Stimulated activated naive CD8-positive, alpha-beta T cell treated with anti-CD3 and anti-CD28 coated beads, Interleukin-15, Interleukin-2, amounts not matched to agents 100 ng/mL and 50 ng/mL, for 24 hours (primary cell): Measurements from ENCODE around the gene IDH2.
"Not testable (repeated sequence)": the region's sequence is repeated elsewhere in the genome, so short reads cannot be mapped to it uniquely, and the experiment has no call there.

ENCODE experiments used
- H3K27ac Mint-ChIP-seq: one replicate; pipeline ENCODE4 v1.8.0; 2021; ENCODE audit warnings: mild to moderate bottlenecking, mixed read lengths
- H3K27me3 Mint-ChIP-seq: one replicate; pipeline ENCODE4 v1.8.0; 2021; ENCODE audit warnings: mixed read lengths
- H3K36me3 Mint-ChIP-seq: one replicate; pipeline ENCODE4 v1.8.0; 2021; ENCODE audit warnings: low read depth, mixed read lengths
- H3K4me1 Mint-ChIP-seq: one replicate; pipeline ENCODE4 v1.8.0; 2021; ENCODE audit warnings: low read depth, mixed read lengths
- H3K4me3 Mint-ChIP-seq: one replicate; pipeline ENCODE4 v1.8.0; 2021; ENCODE audit warnings: mild to moderate bottlenecking, mixed read lengths
- H3K9me3 Mint-ChIP-seq: one replicate; pipeline ENCODE4 v1.8.0; 2021; ENCODE audit warnings: mixed read lengths

IDH2 gene

DNA sequence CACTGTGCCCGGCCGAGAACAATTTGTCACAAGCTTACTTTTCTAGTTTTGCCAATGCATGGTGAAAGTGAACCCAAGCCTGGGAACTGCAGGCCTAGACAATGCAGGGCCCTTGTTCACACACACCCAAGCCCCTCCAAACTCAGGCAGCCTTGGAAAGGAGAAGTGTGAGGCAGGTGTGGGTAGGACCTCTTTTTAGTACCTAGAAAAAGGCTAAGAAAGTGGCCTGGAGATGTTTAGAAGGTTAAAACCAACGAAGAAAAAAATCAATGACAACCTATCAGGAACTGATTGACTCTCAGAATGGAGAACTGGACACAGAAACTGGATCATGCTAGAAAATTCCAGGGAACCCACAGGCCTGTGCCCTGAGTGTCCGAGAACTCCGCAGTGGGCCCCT lies 18.8 kb downstream of the IDH2 start:
- Mint-ChIP-seq H3K4me3 (no peak overlapping the region), H3K27ac (no peak overlapping the region), H3K27me3 (no peaks in the 10 kb centered on the region), H3K9me3 (no peaks in the 10 kb centered on the region), H3K4me1 (peaks cover 12% of the 10 kb centered on the region), H3K36me3 (peaks cover 23% of the 10 kb centered on the region)

DNA sequence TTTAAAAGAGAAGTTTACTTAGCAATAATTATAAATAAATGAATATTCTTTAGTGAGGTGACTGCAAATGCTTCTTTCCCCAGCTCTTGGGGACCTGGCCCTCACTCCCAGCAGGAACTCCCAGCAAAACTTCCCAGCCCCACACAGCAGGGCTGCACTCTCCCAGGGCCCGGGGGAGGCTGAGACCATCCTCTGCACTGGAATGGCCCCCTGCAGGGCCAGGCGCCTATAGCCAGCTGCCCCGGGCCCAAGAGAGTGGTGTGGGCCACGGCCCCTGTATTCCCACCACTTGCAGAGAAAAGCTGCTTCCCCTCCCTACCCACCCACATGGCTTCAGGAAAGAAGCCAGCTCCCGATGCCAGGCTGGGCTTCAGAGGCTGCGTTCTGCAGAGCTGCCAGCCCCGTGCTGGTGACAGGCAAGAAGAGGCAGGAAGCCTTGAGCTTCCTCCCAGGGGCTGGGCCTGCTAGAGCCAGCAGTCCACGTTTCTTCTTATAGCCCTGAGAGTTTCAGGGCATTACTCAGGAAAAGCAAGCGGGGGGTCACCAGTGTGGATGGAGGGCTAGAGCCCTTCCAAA lies 20.0 kb downstream of the IDH2 start:
- Mint-ChIP-seq H3K36me3 (peaks cover 21% of the 10 kb centered on the region), H3K4me1 (peaks cover 11% of the 10 kb centered on the region), H3K4me3 (no peak overlapping the region), H3K27me3 (no peaks in the 10 kb centered on the region), H3K27ac (no peak overlapping the region), H3K9me3 (no peaks in the 10 kb centered on the region)

DNA sequence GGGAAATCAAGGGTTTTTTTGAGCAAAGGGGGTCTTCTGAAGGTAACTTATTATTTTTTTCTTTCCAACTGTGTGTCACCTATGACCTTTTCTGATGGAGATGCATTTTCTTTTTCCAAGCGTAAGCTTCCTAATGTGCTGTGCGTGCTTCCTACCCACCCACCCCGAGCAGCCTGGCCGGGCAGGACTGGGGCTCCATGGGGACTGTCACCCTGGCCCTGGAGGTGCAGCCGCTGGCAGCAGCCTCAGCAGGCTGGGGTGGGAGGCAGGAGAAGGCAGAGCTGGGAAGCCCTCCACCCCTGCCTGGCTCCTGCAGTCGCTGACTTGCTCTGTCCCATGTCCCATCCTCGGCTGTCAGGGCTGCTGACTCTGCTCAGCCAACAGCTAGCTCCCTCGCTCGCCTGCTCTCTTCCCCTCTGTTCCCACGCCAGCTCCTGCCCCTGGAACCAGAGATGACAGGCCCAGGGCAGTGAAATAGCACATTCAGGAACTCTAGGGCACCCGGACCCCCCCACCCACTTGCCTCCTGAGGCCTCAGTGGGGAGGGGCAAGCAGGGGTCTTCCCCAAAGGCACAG lies 21.4 kb downstream of the IDH2 start:
- Mint-ChIP-seq H3K4me1 (peaks cover 6% of the 10 kb centered on the region), H3K36me3 (peaks cover 17% of the 10 kb centered on the region), H3K27ac (no peak overlapping the region), H3K27me3 (no peaks in the 10 kb centered on the region), H3K4me3 (no peak overlapping the region), H3K9me3 (no peaks in the 10 kb centered on the region)

DNA sequence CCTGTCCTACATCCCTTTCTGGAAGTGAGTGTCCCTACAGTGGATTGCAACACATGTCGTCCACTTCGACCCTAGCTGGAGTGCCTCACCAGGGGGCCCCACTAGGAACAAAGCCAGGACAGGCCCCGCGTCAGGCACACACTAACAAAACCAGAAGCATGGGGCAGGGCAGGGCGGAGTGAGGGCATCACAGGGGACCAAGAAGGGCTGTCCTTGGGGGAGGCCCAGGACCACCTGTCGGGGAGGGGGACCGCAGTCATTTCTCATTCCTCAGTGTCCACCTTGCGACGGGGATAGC lies 21.9 kb downstream of the IDH2 start:
- Mint-ChIP-seq H3K27me3 (no peaks in the 10 kb centered on the region), H3K4me1 (peaks cover 11% of the 10 kb centered on the region), H3K36me3 (peaks cover 17% of the 10 kb centered on the region), H3K27ac (no peak overlapping the region), H3K9me3 (no peaks in the 10 kb centered on the region), H3K4me3 (no peak overlapping the region)

DNA sequence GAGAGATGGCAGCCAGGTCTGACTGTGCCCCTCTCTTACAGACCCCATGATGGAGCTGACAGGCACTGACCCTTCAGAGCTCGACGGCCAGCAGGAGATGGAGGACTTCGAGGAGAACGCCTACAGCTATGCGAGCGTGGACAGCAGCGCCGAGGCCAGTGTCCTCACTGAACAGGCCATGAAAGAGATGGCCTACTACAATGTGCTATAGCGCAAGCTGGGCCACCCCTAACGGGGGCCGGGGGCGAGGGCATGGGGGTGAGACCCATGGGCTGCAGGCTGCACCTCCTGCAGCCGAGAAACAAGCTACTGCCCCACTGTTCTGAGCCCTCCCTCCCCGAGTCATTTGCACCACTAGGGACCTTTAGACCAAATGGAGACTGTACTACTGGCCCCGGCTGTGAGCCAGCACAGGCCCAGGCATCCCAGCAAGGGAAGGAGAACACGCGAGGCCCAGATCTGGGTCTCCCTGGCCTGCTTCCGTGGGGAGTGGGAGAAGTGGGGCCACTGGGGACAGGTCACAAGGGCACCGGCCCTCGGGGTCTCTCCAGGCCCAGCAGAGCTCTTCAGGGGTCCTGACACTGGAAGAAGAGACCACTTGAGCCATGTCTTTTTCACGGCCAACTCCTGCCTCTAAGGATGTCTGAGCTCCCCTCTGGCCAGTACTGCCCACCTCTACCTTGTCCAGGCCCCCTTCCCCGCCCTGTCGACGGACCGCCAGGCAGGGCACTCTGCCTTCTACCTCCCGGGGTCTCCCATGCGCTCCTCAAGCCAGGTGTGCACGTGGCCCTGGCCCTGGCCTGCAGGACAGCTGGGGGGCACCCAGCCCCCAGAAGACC lies 22.4 kb downstream of the IDH2 start:
- H3K9me3 Mint-ChIP-seq: no peaks in the 10 kb centered on the region
- H3K4me3 Mint-ChIP-seq: no peak overlapping the region
- no peak overlapping the region for H3K27ac Mint-ChIP-seq
- no peaks in the 10 kb centered on the region for H3K27me3 Mint-ChIP-seq
- peaks cover 17% of the 10 kb centered on the region for H3K36me3 Mint-ChIP-seq
- H3K4me1 Mint-ChIP-seq: peaks cover 12% of the 10 kb centered on the region

DNA sequence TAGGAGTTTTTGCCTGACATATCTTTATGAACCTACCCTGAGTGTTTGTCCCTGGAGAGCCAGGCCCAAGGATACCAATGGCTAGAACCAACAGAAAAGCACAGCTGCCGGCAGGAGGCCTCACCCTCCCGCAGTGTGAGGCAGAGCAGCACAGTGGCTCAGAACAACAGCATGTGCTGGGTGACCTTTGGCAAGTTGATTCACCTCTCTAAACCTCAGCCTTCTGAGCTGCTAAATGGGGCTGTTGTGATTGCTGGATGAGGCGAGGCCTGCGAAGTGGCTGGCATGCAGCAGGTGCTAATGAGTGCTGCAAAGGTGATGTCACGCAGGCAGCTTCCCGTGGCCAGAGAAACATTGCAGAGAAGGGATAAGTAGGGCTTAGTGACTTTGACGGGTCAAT lies 23.3 kb downstream of the IDH2 start:
- H3K27ac Mint-ChIP-seq: no peak overlapping the region
- no peaks in the 10 kb centered on the region for H3K27me3 Mint-ChIP-seq
- H3K36me3 Mint-ChIP-seq: peaks cover 17% of the 10 kb centered on the region
- H3K4me1 Mint-ChIP-seq: peaks cover 12% of the 10 kb centered on the region
- H3K9me3 Mint-ChIP-seq: no peaks in the 10 kb centered on the region
- H3K4me3 Mint-ChIP-seq: no peak overlapping the region

DNA sequence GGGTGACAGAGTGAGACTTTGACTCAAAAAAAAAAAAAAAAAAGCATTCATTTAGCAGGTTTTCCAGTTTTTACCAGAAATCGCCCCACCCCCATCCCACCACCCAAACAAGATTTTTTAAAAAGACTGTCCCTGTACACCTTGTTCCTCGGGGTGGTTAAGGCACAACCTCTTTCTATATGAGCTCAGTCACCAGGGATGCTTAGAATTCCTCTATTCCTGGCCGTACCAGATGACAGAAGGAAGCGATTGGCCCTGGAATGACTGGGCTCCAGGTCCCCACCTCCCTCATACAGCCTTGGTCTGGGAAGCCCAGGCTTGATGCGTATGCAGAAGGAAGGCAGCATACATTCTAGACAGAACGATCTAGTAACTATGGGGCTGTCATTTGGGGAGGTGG lies 25.6 kb downstream of the IDH2 start:
- Mint-ChIP-seq H3K36me3 (peaks cover 10% of the 10 kb centered on the region), H3K4me1 (peaks cover 12% of the 10 kb centered on the region), H3K27me3 (no peaks in the 10 kb centered on the region), H3K27ac (no peak overlapping the region), H3K4me3 (no peak overlapping the region), H3K9me3 (no peaks in the 10 kb centered on the region)

DNA sequence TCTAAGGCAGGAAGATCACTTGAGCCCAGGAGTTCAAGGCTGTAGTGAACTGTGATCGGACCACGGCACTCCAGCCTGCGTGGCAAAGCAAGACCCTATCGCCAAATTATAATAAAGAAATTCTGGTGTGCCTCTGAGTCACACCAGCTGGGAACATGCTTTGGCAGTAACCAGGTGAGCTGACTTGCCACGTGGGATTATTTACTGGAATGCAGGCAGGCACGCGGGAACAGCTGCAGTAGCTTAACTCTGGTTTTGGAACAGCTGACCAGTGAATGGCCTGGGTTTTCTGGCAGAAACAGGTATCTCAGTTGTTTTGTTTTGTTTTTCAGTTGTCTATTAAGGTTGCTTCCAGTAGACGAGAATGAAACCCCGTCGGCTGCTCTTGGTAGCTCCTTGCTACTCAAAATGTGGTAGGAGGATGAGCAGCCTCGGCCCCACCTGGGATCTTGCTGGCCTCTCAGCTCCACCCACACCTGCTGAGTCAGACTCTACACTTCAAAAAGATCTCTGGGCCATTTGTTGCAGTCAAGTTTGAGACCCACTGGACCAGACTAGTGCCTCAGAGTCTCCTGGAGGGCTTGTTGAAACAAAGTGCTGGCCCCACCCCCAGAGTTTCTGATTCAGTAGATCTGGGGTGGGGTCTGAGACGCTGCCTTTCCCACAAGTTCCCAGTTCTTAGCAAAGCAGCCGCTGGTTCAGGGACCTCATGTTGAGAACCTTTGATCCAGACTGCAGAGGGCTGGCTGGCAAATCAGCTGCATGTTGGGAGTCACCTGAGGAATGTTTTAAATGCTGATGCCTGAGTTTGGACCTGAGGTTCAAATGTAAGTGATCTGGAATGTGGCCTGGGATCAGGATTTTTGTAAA lies 26.6 kb downstream of the IDH2 start:
- H3K4me3 Mint-ChIP-seq: no peak overlapping the region
- no peaks in the 10 kb centered on the region for H3K9me3 Mint-ChIP-seq
- H3K27me3 Mint-ChIP-seq: no peaks in the 10 kb centered on the region
- no peak overlapping the region for H3K27ac Mint-ChIP-seq
- H3K4me1 Mint-ChIP-seq: peaks cover 14% of the 10 kb centered on the region
- peaks cover 10% of the 10 kb centered on the region for H3K36me3 Mint-ChIP-seq

DNA sequence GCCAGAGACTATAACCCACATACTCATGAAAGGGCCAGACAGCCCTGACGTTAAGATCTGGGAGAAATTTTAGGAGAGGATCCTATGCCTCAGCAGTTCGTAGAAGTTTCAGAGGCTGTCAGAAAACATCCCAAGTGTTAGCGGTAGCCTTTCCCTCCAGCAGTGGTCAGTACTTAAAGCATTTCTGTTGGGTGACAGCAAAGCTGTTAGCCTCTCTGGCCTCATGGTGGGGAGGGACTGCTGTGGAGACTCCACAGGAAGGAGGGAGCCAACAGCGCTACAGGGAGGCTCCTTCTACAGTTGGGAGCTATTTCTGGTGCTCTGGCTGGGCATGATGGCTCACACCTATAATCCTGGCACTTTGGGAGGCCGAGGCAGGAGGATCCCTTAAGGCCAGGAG lies 27.4 kb downstream of the IDH2 start:
- Mint-ChIP-seq H3K4me3 (no peak overlapping the region), H3K4me1 (peaks cover 14% of the 10 kb centered on the region), H3K27me3 (no peaks in the 10 kb centered on the region), H3K27ac (peak overlapping the region; percentile 2), H3K9me3 (no peaks in the 10 kb centered on the region), H3K36me3 (peaks cover 10% of the 10 kb centered on the region)

DNA sequence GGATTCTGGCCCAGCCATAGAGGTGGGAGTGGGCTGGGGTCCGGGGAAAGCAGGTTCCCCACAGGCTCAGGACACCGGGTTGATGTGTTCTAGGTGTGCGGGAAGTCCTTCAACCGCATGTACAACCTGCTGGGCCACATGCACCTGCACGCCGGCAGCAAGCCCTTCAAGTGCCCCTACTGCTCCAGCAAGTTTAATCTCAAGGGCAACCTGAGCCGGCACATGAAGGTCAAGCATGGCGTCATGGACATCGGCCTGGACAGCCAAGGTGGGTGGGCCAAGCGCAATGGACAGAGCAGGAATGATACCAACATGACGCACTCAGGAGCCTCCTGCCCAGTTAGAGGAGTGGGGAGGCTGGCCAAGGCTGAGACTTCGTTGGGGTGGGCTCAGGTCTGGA lies 28.2 kb downstream of the IDH2 start:
- no peak overlapping the region for H3K4me3 Mint-ChIP-seq
- peaks cover 10% of the 10 kb centered on the region for H3K36me3 Mint-ChIP-seq
- H3K27me3 Mint-ChIP-seq: no peaks in the 10 kb centered on the region
- H3K9me3 Mint-ChIP-seq: no peaks in the 10 kb centered on the region
- peaks cover 13% of the 10 kb centered on the region for H3K4me1 Mint-ChIP-seq
- H3K27ac Mint-ChIP-seq: no peak overlapping the region

DNA sequence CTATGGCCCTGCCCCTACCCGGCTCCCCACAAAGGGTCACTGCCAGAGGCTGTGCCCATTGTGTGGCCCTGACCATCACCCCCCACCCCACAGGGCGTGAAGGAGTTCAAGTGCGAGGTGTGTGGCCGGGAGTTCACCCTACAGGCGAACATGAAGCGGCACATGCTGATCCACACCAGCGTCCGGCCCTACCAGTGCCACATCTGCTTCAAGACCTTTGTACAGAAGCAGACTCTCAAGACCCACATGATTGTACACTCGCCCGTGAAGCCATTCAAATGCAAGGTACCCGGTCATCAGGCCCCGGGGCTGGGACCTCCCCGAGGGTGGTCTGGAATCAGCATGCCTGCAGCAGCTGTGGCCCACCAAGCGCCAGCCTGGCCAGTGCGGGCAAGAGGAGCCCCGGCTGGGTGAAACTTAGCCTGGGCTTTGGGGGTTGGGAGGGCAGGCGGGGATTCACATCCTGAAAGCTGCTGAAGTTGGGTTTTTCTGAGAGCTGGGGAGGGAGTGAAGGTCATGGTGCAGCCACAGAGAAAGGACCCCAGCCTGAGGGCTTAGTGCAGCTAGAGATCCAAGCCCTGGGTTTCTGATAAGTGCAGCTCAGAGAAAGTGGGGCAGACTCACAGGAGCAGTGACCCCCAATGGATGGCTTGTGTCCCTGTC lies 29.2 kb downstream of the IDH2 start:
- Mint-ChIP-seq H3K27me3 (no peaks in the 10 kb centered on the region), H3K4me1 (peaks cover 11% of the 10 kb centered on the region), H3K9me3 (no peaks in the 10 kb centered on the region), H3K4me3 (no peak overlapping the region), H3K27ac (no peak overlapping the region), H3K36me3 (peaks cover 8% of the 10 kb centered on the region)

DNA sequence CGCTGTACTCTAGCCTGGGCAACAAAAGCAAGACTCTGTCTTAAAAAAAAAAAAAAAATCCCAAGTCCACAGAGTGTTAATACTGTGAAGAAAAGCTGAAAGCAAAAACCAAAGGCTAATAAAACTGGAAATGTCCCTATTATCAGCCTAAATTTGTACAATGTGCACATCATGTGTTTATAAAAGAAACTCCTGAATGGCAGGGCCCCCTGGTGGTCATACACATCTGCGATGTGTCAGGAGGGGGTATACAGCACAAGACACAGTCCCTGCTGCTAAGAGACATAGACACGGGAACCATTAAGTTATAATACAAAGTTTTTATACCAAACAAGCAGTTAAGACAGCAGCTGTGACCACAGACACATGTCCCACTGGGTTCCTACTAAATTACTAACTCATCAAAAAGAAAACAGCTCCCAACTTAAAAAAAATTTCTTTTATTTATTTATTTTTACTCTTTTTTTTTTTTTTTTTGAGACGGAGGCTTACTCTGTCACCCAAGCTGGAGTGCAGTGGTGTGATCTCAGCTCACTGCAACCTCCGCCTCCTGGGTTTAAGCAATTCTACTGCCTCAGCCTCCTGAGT lies 31.0 kb downstream of the IDH2 start:
- Mint-ChIP-seq H3K36me3 (no peaks in the 10 kb centered on the region), H3K9me3 (no peaks in the 10 kb centered on the region), H3K4me1 (peaks cover 11% of the 10 kb centered on the region), H3K27me3 (no peaks in the 10 kb centered on the region), H3K27ac (no peak overlapping the region), H3K4me3 (no peak overlapping the region)

DNA sequence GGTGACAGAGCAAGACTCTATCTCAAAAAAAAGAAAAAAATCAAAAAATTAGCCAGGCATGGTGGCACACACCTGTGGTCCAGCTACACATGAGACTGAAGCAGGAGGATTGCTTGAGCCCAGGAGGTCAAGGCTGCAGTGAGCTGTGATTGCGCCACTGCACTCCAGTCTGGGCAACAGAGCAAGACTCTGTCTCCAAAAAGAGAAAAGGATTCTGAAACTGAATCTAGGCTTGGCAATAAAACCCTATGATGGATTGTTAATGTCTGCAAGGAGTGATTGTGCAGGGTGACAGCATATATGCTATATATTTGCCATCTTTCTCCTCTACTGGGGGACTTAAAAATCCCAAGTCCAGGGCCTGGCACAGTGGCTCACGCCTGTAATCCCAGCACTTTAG lies 31.6 kb downstream of the IDH2 start:
- not testable (repeated sequence) for H3K9me3 Mint-ChIP-seq, H3K4me3 Mint-ChIP-seq, H3K27me3 Mint-ChIP-seq, H3K36me3 Mint-ChIP-seq, H3K4me1 Mint-ChIP-seq, H3K27ac Mint-ChIP-seq

DNA sequence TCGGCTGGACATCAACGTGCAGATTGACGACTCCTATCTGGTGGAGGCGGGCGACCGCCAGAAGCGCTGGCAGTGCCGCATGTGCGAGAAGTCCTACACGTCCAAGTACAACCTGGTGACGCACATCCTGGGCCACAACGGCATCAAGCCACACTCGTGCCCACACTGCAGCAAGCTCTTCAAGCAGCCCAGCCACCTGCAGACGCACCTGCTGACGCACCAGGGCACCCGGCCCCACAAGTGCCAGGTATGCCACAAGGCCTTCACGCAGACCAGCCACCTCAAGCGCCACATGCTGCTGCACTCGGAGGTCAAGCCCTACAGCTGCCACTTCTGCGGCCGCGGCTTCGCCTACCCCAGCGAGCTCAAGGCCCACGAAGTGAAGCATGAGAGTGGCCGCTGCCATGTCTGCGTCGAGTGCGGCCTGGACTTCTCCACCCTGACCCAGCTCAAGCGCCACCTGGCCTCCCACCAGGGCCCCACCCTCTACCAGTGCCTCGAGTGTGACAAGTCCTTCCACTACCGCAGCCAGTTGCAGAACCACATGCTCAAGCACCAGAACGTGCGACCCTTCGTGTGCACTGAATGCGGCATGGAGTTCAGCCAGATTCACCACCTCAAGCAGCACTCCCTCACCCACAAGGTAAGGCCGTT lies 34.2 kb downstream of the IDH2 start:
- H3K4me1 Mint-ChIP-seq: peaks cover 12% of the 10 kb centered on the region
- no peaks in the 10 kb centered on the region for H3K27me3 Mint-ChIP-seq
- H3K27ac Mint-ChIP-seq: no peak overlapping the region
- H3K4me3 Mint-ChIP-seq: no peak overlapping the region
- H3K9me3 Mint-ChIP-seq: no peaks in the 10 kb centered on the region
- H3K36me3 Mint-ChIP-seq: no peaks in the 10 kb centered on the region
